ENCODE measurements around the gene PDSS2. TPM values are rescaled to one million over a fixed set of nuclear protein-coding genes. Genes with fewer than 3 reads are reported as not detected.

The PDSS2 gene
- total RNA-seq, 1 experiment from 2014 or later: 17.8 TPM

DNA sequence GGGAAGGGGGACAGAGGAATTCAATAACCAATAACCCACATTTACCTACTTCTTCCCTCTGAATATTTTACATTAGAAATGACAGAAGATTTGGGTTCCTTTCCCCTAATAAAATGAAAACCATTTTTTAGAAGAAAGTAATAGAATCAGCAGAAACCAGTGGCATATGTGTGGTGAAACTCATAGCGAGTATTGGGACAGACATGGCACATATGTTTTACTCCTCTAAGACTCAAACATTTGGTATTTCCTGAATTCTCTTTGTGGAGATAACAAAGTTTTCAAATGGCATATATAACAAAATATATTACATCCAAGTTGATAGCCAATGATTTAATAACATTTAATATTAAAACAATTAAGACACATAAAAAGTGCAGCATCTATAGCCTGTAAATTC, 331.2 kb downstream of the PDSS2 start:
- Histone ChIP-seq H3F3A (ENCODE audit: insufficient read depth, low read depth) (0 out of 2 replicates have a peak, but pooled peaks cover 4% of the 10 kb centered on the region), H3K4me1 (replicated peaks; ENCODE audit: insufficient read depth) (no peaks in the 10 kb centered on the region), H4K20me1 (ENCODE audit: insufficient read depth) (no peaks in the 10 kb centered on the region), H3K36me3 (ENCODE audit: low read depth) (no peaks in the 10 kb centered on the region), H3K4me2 (no peak overlapping the region), H3K27me3 (ENCODE audit: insufficient read depth, low read depth) (no peaks in the 10 kb centered on the region), H2AFZ (no peak overlapping the region), H3K4me3 (no peak overlapping the region), H3K79me2 (ENCODE audit: low read depth) (no peaks in the 10 kb centered on the region), H3K27ac (no peak overlapping the region), H3K9me3 (ENCODE audit: insufficient read depth, low read depth) (no peaks in the 10 kb centered on the region), H3K9me2 (ENCODE audit: insufficient read depth) (no peaks in the 10 kb centered on the region)
- intact Hi-C loops (cut with micrococcal nuclease; ENCODE audit: unreplicated experiment): no loop called here
- no peak for DNase-seq
- TF ChIP-seq EZH2 (IDR thresholded peaks at IDR 0.05; ENCODE audit: low read depth): no peak
- POLR2A ChIA-PET (ENCODE audit: unreplicated experiment): no interaction called here
- CTCF ChIA-PET: interaction anchor here (0.6 kb wide), 1 partner anchor 12 kb away, joined by 4 read pairs; no protein-coding TSS in a partner anchor
- BruUV-seq (replicated peaks): no TSS peak

DNA sequence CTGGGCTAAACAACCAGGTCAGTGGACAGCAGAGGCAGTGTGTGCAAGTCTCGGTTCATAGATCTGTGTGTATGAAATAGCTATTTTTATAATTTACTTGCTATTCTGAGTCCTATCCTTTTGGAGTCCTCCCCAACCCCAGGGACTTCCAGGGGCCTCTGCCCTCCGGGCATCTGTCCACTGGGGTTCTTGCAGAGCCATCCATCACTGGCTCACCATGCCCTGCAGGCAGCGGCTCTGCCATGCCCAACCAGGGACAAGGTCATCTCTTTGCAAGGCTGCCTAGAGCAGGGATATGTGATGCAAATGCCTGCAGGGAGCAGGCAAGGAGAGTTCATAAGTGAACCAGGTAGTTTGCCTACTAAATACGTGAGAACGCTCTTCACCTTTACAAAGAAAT, 333.6 kb downstream of the PDSS2 start:
- Histone ChIP-seq H3K4me3 (no peak overlapping the region), H3K4me2 (no peak overlapping the region), H3F3A (ENCODE audit: insufficient read depth, low read depth) (0 out of 2 replicates have a peak, but pooled peaks cover 4% of the 10 kb centered on the region), H3K27me3 (ENCODE audit: insufficient read depth, low read depth) (no peaks in the 10 kb centered on the region), H3K27ac (no peak overlapping the region), H3K9me2 (ENCODE audit: insufficient read depth) (no peaks in the 10 kb centered on the region), H4K20me1 (ENCODE audit: insufficient read depth) (no peaks in the 10 kb centered on the region), H3K79me2 (ENCODE audit: low read depth) (no peaks in the 10 kb centered on the region), H3K9me3 (ENCODE audit: insufficient read depth, low read depth) (no peaks in the 10 kb centered on the region), H3K4me1 (replicated peaks; ENCODE audit: insufficient read depth) (no peaks in the 10 kb centered on the region), H3K36me3 (ENCODE audit: low read depth) (no peaks in the 10 kb centered on the region), H2AFZ (no peak overlapping the region)
- no peak for DNase-seq
- no TSS peak for BruUV-seq (replicated peaks)
- ChIA-PET POLR2A (ENCODE audit: unreplicated experiment) (no interaction called here), CTCF (interaction anchor here (0.7 kb wide), 1 partner anchor 1403 kb away, joined by 4 read pairs; no protein-coding TSS in a partner anchor)
- intact Hi-C loops (cut with micrococcal nuclease; ENCODE audit: unreplicated experiment): no loop called here
- no peak for TF ChIP-seq EZH2 (IDR thresholded peaks at IDR 0.05; ENCODE audit: low read depth)
- TF ChIP-seq, protein P1, sequence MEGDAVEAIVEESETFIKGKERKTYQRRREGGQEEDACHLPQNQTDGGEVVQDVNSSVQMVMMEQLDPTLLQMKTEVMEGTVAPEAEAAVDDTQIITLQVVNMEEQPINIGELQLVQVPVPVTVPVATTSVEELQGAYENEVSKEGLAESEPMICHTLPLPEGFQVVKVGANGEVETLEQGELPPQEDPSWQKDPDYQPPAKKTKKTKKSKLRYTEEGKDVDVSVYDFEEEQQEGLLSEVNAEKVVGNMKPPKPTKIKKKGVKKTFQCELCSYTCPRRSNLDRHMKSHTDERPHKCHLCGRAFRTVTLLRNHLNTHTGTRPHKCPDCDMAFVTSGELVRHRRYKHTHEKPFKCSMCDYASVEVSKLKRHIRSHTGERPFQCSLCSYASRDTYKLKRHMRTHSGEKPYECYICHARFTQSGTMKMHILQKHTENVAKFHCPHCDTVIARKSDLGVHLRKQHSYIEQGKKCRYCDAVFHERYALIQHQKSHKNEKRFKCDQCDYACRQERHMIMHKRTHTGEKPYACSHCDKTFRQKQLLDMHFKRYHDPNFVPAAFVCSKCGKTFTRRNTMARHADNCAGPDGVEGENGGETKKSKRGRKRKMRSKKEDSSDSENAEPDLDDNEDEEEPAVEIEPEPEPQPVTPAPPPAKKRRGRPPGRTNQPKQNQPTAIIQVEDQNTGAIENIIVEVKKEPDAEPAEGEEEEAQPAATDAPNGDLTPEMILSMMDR (conservative IDR thresholded peaks at IDR 0.05): no peak

DNA sequence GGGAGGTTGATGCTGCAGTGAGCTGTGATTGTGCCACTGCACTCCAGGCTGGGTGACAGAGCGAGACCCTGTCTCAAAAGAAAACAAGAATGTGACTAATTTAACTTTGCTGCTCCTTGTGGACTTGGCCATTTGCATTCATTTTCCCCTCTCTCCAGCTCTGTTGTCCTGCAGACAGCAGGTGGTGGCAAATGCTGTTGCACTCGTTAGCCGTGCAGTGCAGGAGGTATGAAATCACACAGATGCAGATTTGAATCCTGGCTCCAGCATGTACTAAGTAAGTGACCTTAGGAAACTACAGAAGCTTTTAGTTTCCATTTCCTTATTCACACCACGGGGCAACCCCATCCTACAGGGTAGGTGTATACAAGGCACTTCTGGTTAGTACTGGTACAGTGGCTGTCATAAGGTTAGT, 334.4 kb downstream of the PDSS2 start:
- no peak overlapping the region for H3K4me3 ChIP-seq
- H3K9me3 ChIP-seq (ENCODE audit: insufficient read depth, low read depth): no peaks in the 10 kb centered on the region
- no TSS peak for BruUV-seq (replicated peaks)
- H3F3A ChIP-seq (ENCODE audit: insufficient read depth, low read depth): 0 out of 2 replicates have a peak, but pooled peaks cover 4% of the 10 kb centered on the region
- no peaks in the 10 kb centered on the region for H3K79me2 ChIP-seq (ENCODE audit: low read depth)
- H2AFZ ChIP-seq: no peak overlapping the region
- no peaks in the 10 kb centered on the region for H4K20me1 ChIP-seq (ENCODE audit: insufficient read depth)
- H3K4me2 ChIP-seq: no peak overlapping the region
- CTCF ChIA-PET: no interaction called here
- POLR2A ChIA-PET (ENCODE audit: unreplicated experiment): no interaction called here
- intact Hi-C loops (cut with micrococcal nuclease; ENCODE audit: unreplicated experiment): no loop called here
- no peaks in the 10 kb centered on the region for H3K36me3 ChIP-seq (ENCODE audit: low read depth)
- H3K27me3 ChIP-seq (ENCODE audit: insufficient read depth, low read depth): no peaks in the 10 kb centered on the region
- no peak overlapping the region for H3K27ac ChIP-seq
- H3K4me1 ChIP-seq (replicated peaks; ENCODE audit: insufficient read depth): no peaks in the 10 kb centered on the region
- H3K9me2 ChIP-seq (ENCODE audit: insufficient read depth): no peaks in the 10 kb centered on the region
- no peak for DNase-seq
- TF ChIP-seq, protein P1 (conservative IDR thresholded peaks at IDR 0.05): no peak
- no peak for TF ChIP-seq EZH2 (IDR thresholded peaks at IDR 0.05; ENCODE audit: low read depth)

DNA sequence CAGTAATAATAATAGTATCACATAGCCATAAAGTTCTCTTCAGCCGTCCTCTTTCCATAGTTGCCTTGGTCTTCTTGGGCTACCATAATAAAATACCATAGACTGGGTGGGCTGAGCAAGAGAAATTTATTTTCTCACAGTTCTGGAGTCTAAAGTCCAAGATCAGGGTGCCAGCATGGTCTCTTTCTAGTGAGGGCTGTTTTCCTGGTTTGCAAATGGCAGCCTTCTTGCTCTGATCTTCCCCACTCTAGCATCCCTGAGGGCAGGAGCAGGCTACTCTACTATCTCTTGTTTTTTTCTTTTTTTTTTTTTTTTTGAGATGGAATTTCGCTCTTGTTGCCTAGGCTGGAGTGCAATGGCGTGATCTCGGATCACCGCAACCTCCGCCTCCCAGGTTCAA, 335.9 kb downstream of the PDSS2 start:
- H3K79me2 ChIP-seq (ENCODE audit: low read depth): no peaks in the 10 kb centered on the region
- TF ChIP-seq EZH2 (IDR thresholded peaks at IDR 0.05; ENCODE audit: low read depth): no peak
- TF ChIP-seq, protein P1 (conservative IDR thresholded peaks at IDR 0.05): no peak
- CTCF ChIA-PET: no interaction called here
- no peak overlapping the region for H3K27ac ChIP-seq
- POLR2A ChIA-PET (ENCODE audit: unreplicated experiment): interaction anchor here (0.5 kb wide), 1 partner anchor 1336 kb away, joined by 4 read pairs; no protein-coding TSS in a partner anchor
- no peak overlapping the region for H3K4me3 ChIP-seq
- H3K27me3 ChIP-seq (ENCODE audit: insufficient read depth, low read depth): no peaks in the 10 kb centered on the region
- H3F3A ChIP-seq (ENCODE audit: insufficient read depth, low read depth): 0 out of 2 replicates have a peak, but pooled peaks cover 4% of the 10 kb centered on the region
- H3K9me3 ChIP-seq (ENCODE audit: insufficient read depth, low read depth): no peaks in the 10 kb centered on the region
- H3K9me2 ChIP-seq (ENCODE audit: insufficient read depth): no peaks in the 10 kb centered on the region
- no peaks in the 10 kb centered on the region for H4K20me1 ChIP-seq (ENCODE audit: insufficient read depth)
- H2AFZ ChIP-seq: no peak overlapping the region
- no peaks in the 10 kb centered on the region for H3K36me3 ChIP-seq (ENCODE audit: low read depth)
- intact Hi-C loops (cut with micrococcal nuclease; ENCODE audit: unreplicated experiment): no loop called here
- no peak for DNase-seq
- H3K4me2 ChIP-seq: no peak overlapping the region
- no TSS peak for BruUV-seq (replicated peaks)
- H3K4me1 ChIP-seq (replicated peaks; ENCODE audit: insufficient read depth): no peaks in the 10 kb centered on the region
